HG03575 (cell line): ENCODE measurements around the gene SETDB1.

Experiments
- ATAC-seq: cut with Tn5 transposase; IDR thresholded peaks from one replicate; pipeline ENCODE4 v1.9.1; 2021; ENCODE audit not compliant: unreplicated experiment, insufficient number of reproducible peaks, low FRiP score; ENCODE audit errors: extremely low read depth

The SETDB1 gene

DNA sequence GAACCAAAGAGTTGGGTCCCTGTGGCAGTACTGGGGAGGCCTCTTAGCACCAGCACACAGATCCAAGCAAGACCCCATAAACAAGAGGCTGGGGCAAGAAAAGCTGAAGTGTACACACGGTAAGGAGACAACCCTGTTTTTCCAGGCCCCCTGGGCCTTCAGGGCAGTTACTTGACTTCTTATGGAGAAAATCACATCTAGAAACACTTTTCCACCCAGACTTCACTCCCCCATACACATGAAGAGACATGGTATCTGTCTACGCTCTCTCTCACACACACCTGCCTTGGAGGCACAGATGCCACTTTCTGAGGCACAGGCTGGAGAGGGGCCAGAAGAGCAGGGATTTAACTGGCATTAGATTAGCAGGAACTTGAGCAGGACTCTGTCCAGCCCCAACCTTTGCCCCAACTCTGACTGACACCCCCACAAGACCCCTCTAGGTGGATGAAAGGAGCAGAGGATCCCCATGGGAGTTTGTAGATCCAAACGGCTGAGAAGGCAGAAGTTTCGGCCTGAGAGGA is 46.3 kb downstream of the SETDB1 start:
- no peak for ATAC-seq

DNA sequence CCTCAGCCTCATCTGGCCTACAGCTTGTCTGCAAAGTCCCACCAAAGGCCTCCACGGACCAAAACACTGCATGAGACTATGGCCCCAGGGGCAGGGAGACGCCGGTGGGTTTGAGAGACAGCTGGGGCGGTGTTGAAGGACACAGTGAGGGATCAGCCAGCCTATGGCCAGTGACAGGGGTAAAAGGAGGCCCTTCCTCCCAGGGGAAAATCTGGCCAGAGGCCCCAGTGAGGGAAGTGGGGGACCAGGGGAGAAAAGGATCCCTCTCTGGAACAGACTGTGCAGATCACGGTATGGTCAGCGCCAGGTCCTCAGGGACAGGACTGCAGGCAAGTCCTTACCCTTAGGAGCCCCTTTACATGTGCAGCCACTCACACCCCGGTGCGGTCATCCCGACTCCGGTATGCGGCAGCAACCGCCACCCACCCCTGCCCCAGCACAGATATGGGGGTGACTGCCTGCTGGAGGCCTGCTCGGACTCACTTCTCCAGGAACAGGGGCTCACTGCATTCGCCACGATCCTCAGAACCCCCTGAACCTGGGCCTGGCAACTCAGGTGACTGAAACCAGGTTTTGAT is 47.2 kb downstream of the SETDB1 start:
- no peak for ATAC-seq

DNA sequence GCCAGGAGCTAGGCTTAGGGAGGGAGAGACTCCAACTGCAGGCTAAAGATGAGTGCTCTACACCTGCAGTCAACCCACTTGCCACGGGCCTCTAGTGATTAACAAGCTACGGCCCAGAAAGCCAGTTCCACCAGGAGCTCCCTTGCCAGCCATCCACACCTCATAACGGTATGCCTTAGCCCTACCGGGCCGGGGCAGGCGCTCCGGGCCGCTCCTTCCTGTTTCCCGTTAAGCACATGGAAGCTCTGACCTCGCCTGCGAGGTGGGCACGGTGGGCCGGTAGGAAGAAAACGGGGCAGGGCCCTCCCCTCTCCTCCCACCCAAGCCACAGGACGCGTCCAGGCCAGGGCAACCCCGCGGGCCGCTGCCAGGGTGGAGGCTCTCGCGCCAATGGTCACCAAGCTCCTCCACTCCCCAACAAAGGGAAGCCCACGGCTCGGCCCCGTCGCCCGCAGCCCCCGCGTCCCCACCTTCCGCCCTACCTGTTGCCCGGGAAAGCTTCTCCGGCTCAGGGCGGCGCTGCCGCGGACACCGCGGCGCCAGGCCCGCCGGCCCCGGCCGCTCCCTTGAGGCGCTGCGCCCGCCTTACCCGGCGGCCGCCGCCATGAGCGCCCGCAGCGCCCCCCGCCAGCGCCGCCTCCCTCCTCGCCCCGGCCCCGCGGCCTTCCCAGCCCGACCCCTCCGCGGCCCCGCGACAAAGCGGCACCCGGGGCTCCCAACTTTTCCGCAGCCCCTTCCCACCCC is 47.8 kb downstream of the SETDB1 start:
- ATAC-seq, result no peak

DNA sequence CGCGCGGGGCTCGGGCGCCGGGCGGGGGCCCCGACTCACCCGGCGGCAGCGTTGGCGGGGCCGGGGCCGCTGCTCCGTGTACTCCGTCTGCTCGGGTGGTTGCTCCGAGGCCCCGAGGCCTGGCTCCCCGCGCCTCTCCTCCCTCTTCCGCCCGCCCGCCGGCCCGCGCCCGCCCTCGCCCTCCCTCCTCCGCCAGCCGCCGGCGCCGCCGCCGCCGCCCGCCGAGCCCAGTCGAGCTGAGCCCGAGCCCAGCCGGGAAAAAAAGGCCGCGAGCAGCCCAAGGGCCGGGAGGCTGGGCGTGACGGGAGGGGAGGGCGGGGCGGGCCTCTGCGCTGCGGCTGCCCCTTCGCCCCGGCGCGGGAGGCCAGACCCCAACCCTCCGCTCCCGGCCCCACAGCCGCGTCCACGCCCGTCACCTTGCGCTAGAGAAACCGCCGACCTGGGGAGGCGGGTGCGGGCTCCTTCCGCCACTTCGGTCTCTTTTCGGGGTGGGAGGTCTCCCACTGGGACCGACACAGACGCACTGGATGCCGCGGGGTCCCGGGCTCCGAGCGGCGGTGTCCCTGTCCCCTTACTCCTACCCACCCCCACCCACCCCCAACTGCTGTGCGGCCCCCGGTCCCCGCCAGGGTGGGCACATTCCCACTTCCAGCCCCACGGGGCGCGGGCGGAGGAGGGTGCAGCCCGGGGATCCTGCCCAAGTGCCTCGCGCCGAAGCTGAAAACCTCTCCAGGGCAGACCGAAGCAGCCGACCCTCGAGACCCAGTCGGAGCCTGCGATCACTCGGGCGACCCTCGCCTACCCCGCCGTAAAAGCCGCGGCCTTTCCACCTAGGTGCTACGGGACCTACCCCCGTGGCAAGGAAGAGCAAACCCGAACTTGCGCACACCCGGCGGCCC is 48.7 kb downstream of the SETDB1 start, which contains the start of gene CERS2:
Gene CERS2 (minus strand): TSS at position 256 of the 899 bp plus-strand sequence. CDS start 5,745 bp downstream, outside the sequence.
- ATAC-seq, result no peak

DNA sequence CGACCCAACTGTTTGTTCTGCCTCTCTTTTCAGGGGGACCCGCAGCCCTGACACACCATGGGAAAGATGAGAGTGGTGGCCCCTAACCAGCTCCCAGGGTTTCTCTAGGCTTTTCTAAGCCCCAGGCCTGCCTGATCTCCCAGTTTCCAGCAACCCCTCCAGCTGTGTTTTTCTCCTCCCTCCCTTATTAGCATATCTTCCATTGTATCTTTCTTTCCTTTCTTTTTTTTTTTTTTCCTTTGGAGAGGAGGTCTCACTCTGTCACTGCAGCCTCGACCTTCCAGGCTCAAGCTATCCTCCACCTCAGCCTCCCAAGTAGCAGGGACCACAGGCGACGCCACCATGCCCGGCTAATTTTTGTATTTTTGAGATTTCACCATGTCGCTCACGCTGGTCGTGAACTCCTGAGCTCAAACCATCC is 50.2 kb downstream of the SETDB1 start:
- no peak for ATAC-seq

GRCh38 chr1:150976879-150977694 is 50.9 kb downstream of the SETDB1 start:
- ATAC-seq, result no peak

GRCh38 chr1:150979092-150980056 is 53.2 kb downstream of the SETDB1 start:
- ATAC-seq, result no peak

- ATAC-seq, result no peak
Observed at GRCh38 chr1:150981177-150981804, 55.1 kb downstream of the SETDB1 start.

GRCh38 chr1:150981805-150982712 is 55.9 kb downstream of the SETDB1 start, which contains the start of gene ANXA9:
Gene ANXA9 (plus strand): TSS chr1:150982292. CDS start chr1:150983106, 814 bp downstream.
- ATAC-seq, result no peak

DNA sequence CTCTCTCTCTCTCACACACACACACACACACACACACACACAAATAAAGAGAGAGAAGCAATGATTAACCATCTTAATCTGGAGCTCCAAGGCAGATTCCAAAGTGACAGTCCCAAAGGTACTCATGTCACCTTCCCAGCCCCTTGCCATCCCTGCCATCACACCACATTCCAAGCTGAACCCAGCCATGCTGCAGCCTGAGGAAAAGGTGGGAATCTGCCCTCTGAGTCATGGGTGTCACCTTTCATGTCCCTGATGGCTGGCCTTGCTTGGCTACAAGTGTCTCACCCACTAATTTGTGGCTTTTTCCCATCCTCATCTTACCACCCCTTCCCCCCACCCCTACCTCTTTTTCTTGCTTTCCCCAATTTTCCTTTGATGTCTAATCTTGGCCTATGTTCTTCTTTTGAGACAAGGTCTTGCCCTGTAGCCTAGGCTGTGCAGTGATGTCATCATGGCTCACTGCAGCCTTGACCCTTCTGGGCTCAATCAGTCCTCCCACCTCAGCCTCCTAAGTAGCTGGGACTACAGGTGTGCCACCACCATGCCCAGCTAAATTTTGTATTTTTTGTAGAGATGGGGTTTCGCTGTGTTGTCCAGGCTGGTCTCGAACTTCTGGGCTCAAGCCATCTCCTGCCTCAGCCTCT is 59.1 kb downstream of the SETDB1 start:
- no peak for ATAC-seq

DNA sequence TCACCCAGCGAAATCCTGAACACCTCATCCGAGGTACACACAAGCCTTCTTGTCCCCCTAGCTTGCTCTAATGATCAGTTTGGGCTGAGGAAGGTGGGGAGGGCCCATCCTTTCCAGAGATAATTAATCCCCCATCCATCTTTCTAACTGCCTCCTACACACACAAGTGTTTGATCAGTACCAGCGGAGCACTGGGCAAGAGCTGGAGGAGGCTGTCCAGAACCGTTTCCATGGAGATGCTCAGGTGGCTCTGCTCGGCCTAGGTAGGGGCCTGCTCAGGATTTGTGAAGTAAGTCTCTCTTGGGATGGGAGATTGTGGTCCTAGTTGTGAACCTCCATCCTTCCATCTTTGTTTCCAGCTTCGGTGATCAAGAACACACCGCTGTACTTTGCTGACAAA is 61.8 kb downstream of the SETDB1 start:
- ATAC-seq, result no peak

GRCh38 chr1:150992626-150993025 is 66.5 kb downstream of the SETDB1 start:
- ATAC-seq, result no peak

DNA sequence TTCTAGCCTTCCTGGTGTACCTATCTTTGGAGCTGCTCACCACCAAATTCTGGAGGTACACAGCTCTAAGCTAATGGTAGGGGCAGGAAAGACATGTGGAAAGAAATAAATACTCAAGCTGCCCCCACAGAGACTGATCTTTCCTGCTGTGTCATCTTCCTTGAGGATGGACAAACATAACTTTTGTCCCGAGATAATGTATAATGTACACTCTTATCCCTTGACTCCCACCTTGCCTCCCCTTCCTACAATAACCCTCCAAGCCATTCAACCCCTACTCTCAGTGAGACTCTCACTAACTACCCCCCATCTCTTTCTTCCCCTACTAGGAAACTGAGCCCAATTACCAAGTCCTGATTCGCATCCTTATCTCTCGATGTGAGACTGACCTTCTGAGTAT is 68.1 kb downstream of the SETDB1 start:
- no peak for ATAC-seq

GRCh38 chr1:150995460-150995859 is 69.3 kb downstream of the SETDB1 start:
- no peak for ATAC-seq

- no peak for ATAC-seq
Observed at GRCh38 chr1:150995896-150996295, 69.7 kb downstream of the SETDB1 start.
